Measurements from ENCODE around the gene DCAF5.

DNA sequence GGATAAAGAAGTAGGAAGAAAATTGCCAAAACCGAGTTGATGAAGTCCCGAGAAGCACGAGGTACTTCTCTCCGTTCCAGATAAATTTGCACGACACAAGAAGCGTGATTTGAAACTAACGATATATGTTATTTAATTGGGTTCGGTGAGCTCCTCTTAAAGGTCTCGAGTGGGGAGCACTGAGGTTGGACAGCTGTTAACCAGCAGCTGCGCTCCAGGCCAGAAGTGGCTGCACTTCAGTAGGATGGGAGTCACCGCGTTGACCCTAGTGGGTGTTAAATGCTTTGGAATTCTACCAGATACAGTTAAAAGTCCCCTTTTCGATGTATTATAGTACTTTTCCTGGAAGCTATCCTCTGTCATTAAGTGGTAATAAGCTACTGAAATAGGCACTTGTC, 953 bp upstream of the DCAF5 start:
- TF ChIP-seq FOXP2 (optimal IDR thresholded peaks at IDR 0.05; ENCODE audit: control extremely low read depth, extremely low read length, insufficient read depth): no peak
- TF ChIP-seq POLR2AphosphoS5 (IDR thresholded peaks at IDR 0.05; ENCODE audit: borderline replicate concordance, low read depth, low read length): no peak

All from SK-N-MC (cell line).